Left lung (tissue), 14 donors: Measurements from ENCODE around the gene ARL6IP4. TPM values are rescaled to one million over a fixed set of nuclear protein-coding genes. Genes with fewer than 3 reads are reported as not detected.
A peak's percentile ranks its signal among the peaks of the same experiment; 100 is the strongest.

Experiments
- ATAC-seq: fragments of 200-7000 bp; cut with Tn5 transposase; one replicate; pipeline ENCODE4 v1.9.1; 2020; ENCODE audit warnings: moderate library complexity
- DNase-seq, 4 donors: peaks; one replicate each; pipeline ENCODE4 v3.0.0-alpha.2; 2013 to 2020
- H3K27ac ChIP-seq, 2 donors: fragments of 200-600 bp; sonication (generic) in 1 of 2; one replicate each; pipeline versions ENCODE4 v1.5.0 to v1.8.0; 2020 to 2021
- H3K27me3 ChIP-seq, 2 donors: fragments of 200-600 bp; sonication (generic) in 1 of 2; one replicate each; pipeline versions ENCODE4 v1.5.0 to v1.8.0; 2020 to 2021
- H3K36me3 ChIP-seq, 2 donors: fragments of 200-600 bp; sonication (generic) in 1 of 2; one replicate each; pipeline versions ENCODE4 v1.5.0 to v1.8.0; 2020 to 2021
- H3K4me1 ChIP-seq, 2 donors: fragments of 200-600 bp; one replicate each; pipeline ENCODE4 v1.8.0; 2021
- H3K4me3 ChIP-seq, 2 donors: fragments of 200-600 bp; sonication (generic) in 1 of 2; one replicate each; pipeline versions ENCODE4 v1.5.0 to v1.8.0; 2020 to 2021; ENCODE audit warnings: mild to moderate bottlenecking in 1 of 2
- H3K9me3 ChIP-seq, 2 donors: fragments of 200-600 bp; sonication (generic) in 1 of 2; one replicate each; pipeline versions ENCODE4 v1.5.0 to v1.8.0; 2020 to 2021
- CTCF ChIP-seq, 2 donors: fragments of 200-600 bp; sonication (generic) in 1 of 2; IDR thresholded peaks; one replicate each; pipeline versions ENCODE4 v1.5.0 to v1.8.0; 2021; ENCODE audit warnings: antibody characterized with exemption in 2 of 2
- intact Hi-C, 2 donors: fragments of 100-400 bp; cut with DNase I; formaldehyde crosslinking; loops; one replicate each; pipeline versions ENCODE4 v1.11.2 to v1.14.2; 2022
- long read RNA-seq, 12 donors: library from polyadenylated mRNA in 2 of 12; unstranded in 2 of 12; transcript quantifications; one replicate each; pipeline ENCODE4 v2.0.0 and lab custom pipeline, GENCODE V29; 2019 to 2026
- polyA plus RNA-seq, 6 donors: library from polyadenylated mRNA; unstranded; fragments of 120-200 nt; gene quantifications; one replicate each; pipeline ENCODE4 v1.2.1, GENCODE V29; 2013; ENCODE audit not compliant: insufficient read length in 6 of 6
- total RNA-seq, 2 donors: library from RNA; stranded (reverse); fragmentation: NEBNext Ultra II Directional; extraction: Animal tissue kit (Norgen Biotek cat#: 25700); gene quantifications; one replicate each; pipeline ENCODE4 v1.2.1, GENCODE V29; 2021
- donor health status: DM: no; HTN: yes; CAD: no.
- donor health status: DM: no; HTN: no; CAD: no.

The ARL6IP4 gene
- total RNA-seq (100 to 1,000 TPM; 122 to 133 TPM), polyA plus RNA-seq (100 to 1,000 TPM; 146 to 198 (median 170) TPM)
- long read RNA-seq, donor 1, transcript ARL6IP4-210 (6 exons, 1,491 nt): major isoform, 19 of 228 reads
- long read RNA-seq, donor 1, transcript ARL6IP4-220 (6 exons, 1,591 nt): minor isoform, 14 of 228 reads
- long read RNA-seq, donor 1, transcript ARL6IP4-201 (6 exons, 1,644 nt): minor isoform, 11 of 228 reads
- long read RNA-seq, donor 1, transcript ARL6IP4-208 (6 exons, 796 nt): minor isoform, 14 of 228 reads
- long read RNA-seq, donor 1, partial matches to known transcripts: 118 of 228 reads
- long read RNA-seq, donor 1, other reads (novel, unspliced or antisense): 36 of 228 reads
- long read RNA-seq, donor 2, transcript ARL6IP4-208 (6 exons, 796 nt): minor isoform, 8 of 153 reads
- long read RNA-seq, donor 2, transcript ARL6IP4-220 (6 exons, 1,591 nt): minor isoform, 13 of 153 reads
- long read RNA-seq, donor 2, transcript ARL6IP4-210 (6 exons, 1,491 nt): major isoform, 17 of 153 reads
- long read RNA-seq, donor 2, transcript ARL6IP4-201 (6 exons, 1,644 nt): minor isoform, 5 of 153 reads
- long read RNA-seq, donor 2, partial matches to known transcripts: 85 of 153 reads
- long read RNA-seq, donor 2, other reads (novel, unspliced or antisense): 10 of 153 reads
- long read RNA-seq, donor 3, transcript ARL6IP4-208 (6 exons, 796 nt): minor isoform, 5 of 101 reads
- long read RNA-seq, donor 3, transcript ARL6IP4-220 (6 exons, 1,591 nt): major isoform, 9 of 101 reads
- long read RNA-seq, donor 3, partial matches to known transcripts: 56 of 101 reads
- long read RNA-seq, donor 3, other reads (novel, unspliced or antisense): 17 of 101 reads
- long read RNA-seq, donor 4, transcript ARL6IP4-210 (6 exons, 1,491 nt): major isoform, 28 of 156 reads
- long read RNA-seq, donor 4, transcript ARL6IP4-201 (6 exons, 1,644 nt): minor isoform, 22 of 156 reads
- long read RNA-seq, donor 4, transcript ARL6IP4-208 (6 exons, 796 nt): minor isoform, 6 of 156 reads
- long read RNA-seq, donor 4, transcript ARL6IP4-220 (6 exons, 1,591 nt): minor isoform, 23 of 156 reads
- long read RNA-seq, donor 4, partial matches to known transcripts: 11 of 156 reads
- long read RNA-seq, donor 4, other reads (novel, unspliced or antisense): 64 of 156 reads
- long read RNA-seq, donor 5, transcript ARL6IP4-201 (6 exons, 1,644 nt): minor isoform, 6 of 126 reads
- long read RNA-seq, donor 5, transcript ARL6IP4-208 (6 exons, 796 nt): minor isoform, 12 of 126 reads
- long read RNA-seq, donor 5, transcript ARL6IP4-220 (6 exons, 1,591 nt): major isoform, 19 of 126 reads
- long read RNA-seq, donor 5, transcript ARL6IP4-210 (6 exons, 1,491 nt): minor isoform, 9 of 126 reads
- long read RNA-seq, donor 5, partial matches to known transcripts: 59 of 126 reads
- long read RNA-seq, donor 5, other reads (novel, unspliced or antisense): 11 of 126 reads
- long read RNA-seq, donor 6, transcript ARL6IP4-208 (6 exons, 796 nt): minor isoform, 6 of 143 reads
- long read RNA-seq, donor 6, transcript ARL6IP4-214 (5 exons, 1,273 nt): minor isoform, 9 of 143 reads
- long read RNA-seq, donor 6, transcript ARL6IP4-220 (6 exons, 1,591 nt): major isoform, 16 of 143 reads
- long read RNA-seq, donor 6, transcript ARL6IP4-210 (6 exons, 1,491 nt): minor isoform, 10 of 143 reads
- long read RNA-seq, donor 6, partial matches to known transcripts: 59 of 143 reads
- long read RNA-seq, donor 6, other reads (novel, unspliced or antisense): 28 of 143 reads
- long read RNA-seq, donor 7, transcript ARL6IP4-213 (2 exons, 562 nt): minor isoform, 12 of 149 reads
- long read RNA-seq, donor 7, transcript ARL6IP4-208 (6 exons, 796 nt): minor isoform, 13 of 149 reads
- long read RNA-seq, donor 7, transcript ARL6IP4-220 (6 exons, 1,591 nt): major isoform, 18 of 149 reads
- long read RNA-seq, donor 7, transcript ARL6IP4-210 (6 exons, 1,491 nt): minor isoform, 8 of 149 reads
- long read RNA-seq, donor 7, partial matches to known transcripts: 86 of 149 reads
- long read RNA-seq, donor 7, other reads (novel, unspliced or antisense): 6 of 149 reads
- long read RNA-seq, donor 8, transcript ARL6IP4-220 (6 exons, 1,591 nt): minor isoform, 18 of 240 reads
- long read RNA-seq, donor 8, transcript ARL6IP4-210 (6 exons, 1,491 nt): major isoform, 19 of 240 reads
- long read RNA-seq, donor 8, transcript ARL6IP4-201 (6 exons, 1,644 nt): minor isoform, 14 of 240 reads
- long read RNA-seq, donor 8, transcript ARL6IP4-208 (6 exons, 796 nt): minor isoform, 14 of 240 reads
- long read RNA-seq, donor 8, partial matches to known transcripts: 150 of 240 reads
- long read RNA-seq, donor 8, other reads (novel, unspliced or antisense): 11 of 240 reads
- long read RNA-seq, donor 9: 0 reads
- long read RNA-seq, donor 10, transcript ARL6IP4-220 (6 exons, 1,591 nt): major isoform, 57 of 299 reads
- long read RNA-seq, donor 10, transcript ARL6IP4-210 (6 exons, 1,491 nt): minor isoform, 46 of 299 reads
- long read RNA-seq, donor 10, transcript ARL6IP4-201 (6 exons, 1,644 nt): minor isoform, 28 of 299 reads
- long read RNA-seq, donor 10, transcript ARL6IP4-208 (6 exons, 796 nt): minor isoform, 15 of 299 reads
- long read RNA-seq, donor 10, partial matches to known transcripts: 25 of 299 reads
- long read RNA-seq, donor 10, other reads (novel, unspliced or antisense): 120 of 299 reads
- long read RNA-seq, donor 11, transcript ARL6IP4-201 (6 exons, 1,644 nt): minor isoform, 6 of 85 reads
- long read RNA-seq, donor 11, transcript ARL6IP4-220 (6 exons, 1,591 nt): major isoform, 11 of 85 reads
- long read RNA-seq, donor 11, transcript ARL6IP4-208 (6 exons, 796 nt): minor isoform, 5 of 85 reads
- long read RNA-seq, donor 11, partial matches to known transcripts: 51 of 85 reads
- long read RNA-seq, donor 11, other reads (novel, unspliced or antisense): 0 of 85 reads
- long read RNA-seq, donor 12, transcript ARL6IP4-213 (2 exons, 562 nt): minor isoform, 9 of 98 reads
- long read RNA-seq, donor 12, transcript ARL6IP4-210 (6 exons, 1,491 nt): minor isoform, 8 of 98 reads
- long read RNA-seq, donor 12, transcript ARL6IP4-208 (6 exons, 796 nt): minor isoform, 7 of 98 reads
- long read RNA-seq, donor 12, transcript ARL6IP4-220 (6 exons, 1,591 nt): major isoform, 24 of 98 reads
- long read RNA-seq, donor 12, partial matches to known transcripts: 26 of 98 reads
- long read RNA-seq, donor 12, other reads (novel, unspliced or antisense): 16 of 98 reads

- intact Hi-C loops: loop anchor here in 1 of 2 donors (5.0 kb wide), 1 partner anchor 257 kb away; no protein-coding TSS in a partner anchor
- H3K9me3 ChIP-seq: no peaks in the 10 kb centered on the region
- DNase-seq (peak; percentile 61 to 94 (median 69)), ATAC-seq (peak; percentile 82)
- H3K27ac ChIP-seq: peak within 1 kb of the TSS; percentile 84 to 91
- H3K36me3 ChIP-seq: peaks cover 0 to 45% of the 10 kb centered on the region in 2 donors
- H3K4me1 ChIP-seq: peaks cover 57 to 87% of the 10 kb centered on the region in 2 donors
- H3K27me3 ChIP-seq: no peaks in the 10 kb centered on the region
- TF ChIP-seq CTCF (IDR thresholded peaks at IDR 0.05): no peak
- H3K4me3 ChIP-seq: peak within 1 kb of the TSS; percentile 99
Measured at GRCh38 chr12:122980183-122981035, at the start of gene ARL6IP4. Gene ARL6IP4 (plus strand): TSS chr12:122980681. CDS start chr12:122981140, 459 bp downstream.

GRCh38 chr12:122932207-122932606 lies 48.3 kb upstream of the ARL6IP4 start:
- Histone ChIP-seq H3K27me3 (no peaks in the 10 kb centered on the region), H3K9me3 (no peaks in the 10 kb centered on the region), H3K36me3 (no peaks in the 10 kb centered on the region), H3K4me3 (no peak overlapping the region), H3K27ac (no peak overlapping the region), H3K4me1 (peaks cover 0 to 9% of the 10 kb centered on the region in 2 donors)
- TF ChIP-seq CTCF (IDR thresholded peaks at IDR 0.05): no peak
- ATAC-seq (no peak), DNase-seq (no peak)
- intact Hi-C loops: no loop called here

GRCh38 chr12:122934722-122935121 lies 45.8 kb upstream of the ARL6IP4 start:
- Histone ChIP-seq H3K36me3 (no peaks in the 10 kb centered on the region), H3K27ac (no peak overlapping the region), H3K4me3 (no peak overlapping the region), H3K9me3 (no peaks in the 10 kb centered on the region), H3K27me3 (no peaks in the 10 kb centered on the region), H3K4me1 (no peaks in the 10 kb centered on the region)
- no peak for ATAC-seq
- intact Hi-C loops: no loop called here
- no peak for TF ChIP-seq CTCF (IDR thresholded peaks at IDR 0.05)
- no peak for DNase-seq
